GM12878 (cell line): ENCODE data around the gene GALNT12. TPM values are rescaled to one million over a fixed set of nuclear protein-coding genes. Genes with fewer than 3 reads are reported as not detected.

ENCODE experiments used
- ATAC-seq: fragments of 200-7000 bp; cut with Tn5 transposase; 3 replicates; pipeline ENCODE4 v1.9.1; 2020; ENCODE audit warnings: mild to moderate bottlenecking, moderate library complexity
- BruUV-seq: library from RNA; stranded (reverse); fragments of 400-500 nt; replicated peaks from 2 replicates; lab custom pipeline; 2021; lab: Mats Ljungman, UMichigan
- CTCF ChIA-PET: fragments of 300-600 bp; sonication (Branson Sonifier 250); formaldehyde crosslinking; extraction: SDS; loops from one replicate; lab custom pipeline; 2021; ENCODE audit warnings: inconsistent platforms; lab: Yijun Ruan, JAX
- POLR2A ChIA-PET: fragments of 350-600 bp; formaldehyde crosslinking; extraction: SDS; loops from one replicate; lab custom pipeline; 2021; ENCODE audit warnings: inconsistent platforms; lab: Charles Lee
- RAD21 ChIA-PET: fragments of 300-600 bp; sonication (Branson Sonifier 250); formaldehyde crosslinking; loops from one replicate; lab custom pipeline; 2023; ENCODE audit warnings: antibody characterized with exemption; ENCODE audit not compliant: unreplicated experiment; lab: Charles Lee
- SMC1A ChIA-PET: fragments of 300-600 bp; sonication (Branson Sonifier 250); formaldehyde crosslinking; loops from one replicate; lab custom pipeline; 2023; ENCODE audit not compliant: unreplicated experiment, uncharacterized antibody; lab: Charles Lee
- DNase-seq: peaks from one replicate; pipeline ENCODE4 v3.0.0-alpha.2; 2011; ENCODE audit warnings: low read depth, low spot score
- FAIRE-seq: peaks from 3 replicates; lab custom pipeline; 2011; peaks lifted over from hg19 to GRCh38; lab: Jason Lieb, UNC
- H2AFZ ChIP-seq: 2 replicates; pipeline ENCODE4 v1.6.0; 2011; ENCODE audit warnings: low read depth, low read length, control low read depth; ENCODE audit not compliant: control insufficient read depth
- H3K27ac ChIP-seq: 2 replicates; pipeline ENCODE4 v1.5.1; 2011; ENCODE audit warnings: control low read depth; ENCODE audit not compliant: control insufficient read depth, insufficient read depth
- H3K27me3 ChIP-seq, 2 experiments: replicated peaks in 1 of 2; 2 replicates each; pipeline versions ENCODE4 v1.6.0 to v1.6.1; 2011; ENCODE audit warnings: low read length in 1 of 2; ENCODE audit not compliant: control insufficient read depth in 2 of 2, insufficient read depth in 2 of 2
- H3K36me3 ChIP-seq, 2 experiments: 2 replicates each; pipeline ENCODE4 v1.5.1; 2011; ENCODE audit warnings: low read length in 1 of 2; ENCODE audit not compliant: control insufficient read depth in 2 of 2, insufficient read depth in 2 of 2
- H3K4me1 ChIP-seq: 2 replicates; pipeline ENCODE4 v1.6.1; 2011; ENCODE audit warnings: mild to moderate bottlenecking, low read length, moderate library complexity, mixed read lengths; ENCODE audit not compliant: control insufficient read depth, insufficient read depth
- H3K4me2 ChIP-seq: 2 replicates; pipeline ENCODE4 v1.6.0; 2011; ENCODE audit warnings: control low read depth; ENCODE audit not compliant: control insufficient read depth, insufficient read depth
- H3K4me3 ChIP-seq: fragments of 200-600 bp; sonication (generic); 2 replicates; pipeline ENCODE4 v1.5.1; 2016
- H3K79me2 ChIP-seq: 2 replicates; pipeline ENCODE4 v1.6.0; 2011; ENCODE audit warnings: low read length; ENCODE audit not compliant: control insufficient read depth, insufficient read depth
- H3K9ac ChIP-seq: 2 replicates; pipeline ENCODE4 v1.8.0; 2011; ENCODE audit warnings: low read length, control low read depth, mixed read lengths; ENCODE audit not compliant: control insufficient read depth, insufficient read depth
- H3K9me3 ChIP-seq: replicated peaks from 3 replicates; pipeline ENCODE4 v1.5.1; 2011; ENCODE audit warnings: mild to moderate bottlenecking, low read length; ENCODE audit not compliant: control insufficient read depth, insufficient read depth
- H4K20me1 ChIP-seq: 2 replicates; pipeline ENCODE4 v1.6.0; 2011; ENCODE audit not compliant: control insufficient read depth, insufficient read depth
- EP300 ChIP-seq, 2 experiments: fragments of 150-350 bp in 1 of 2; IDR thresholded peaks; 2 replicates each; pipeline ENCODE4 v1.6.1; 2011 to 2012; ENCODE audit warnings: low read depth in 2 of 2, low read length in 2 of 2, borderline replicate concordance in 1 of 2, improper control_type of control experiment in 1 of 2, inconsistent platforms in 1 of 2; ENCODE audit not compliant: control insufficient read depth in 1 of 2
- HDAC2 ChIP-seq: fragments of 200-600 bp; sonication (generic); IDR thresholded peaks from 2 replicates; pipeline ENCODE4 v1.6.1; 2017
- NBN ChIP-seq: fragments of 450-650 bp; IDR thresholded peaks from 2 replicates; pipeline ENCODE4 v1.6.1; 2016
- POLR2AphosphoS2 ChIP-seq: IDR thresholded peaks from 2 replicates; pipeline ENCODE4 v1.6.1; 2011; ENCODE audit warnings: low read depth, mild to moderate bottlenecking, low read length, improper control_type of control experiment, moderate library complexity
- RELA ChIP-seq: fragments of 450-650 bp; IDR thresholded peaks from 2 replicates; pipeline ENCODE4 v1.8.0; 2014; ENCODE audit warnings: borderline replicate concordance; ENCODE audit not compliant: partially characterized antibody
- RFX5 ChIP-seq: IDR thresholded peaks from 2 replicates; pipeline ENCODE4 v1.6.1; 2011; ENCODE audit warnings: low read depth, low read length, improper control_type of control experiment
- WGBS: methylation state at CpG from one replicate; pipeline ENCODE4 v1.1.6; 2016; ENCODE audit warnings: low lambda C conversion rate; ENCODE audit not compliant: insufficient replicate concordance, insufficient coverage; ENCODE audit errors: missing lambda C conversion rate; 5-methylcytosine and 5-hydroxymethylcytosine counted together
- in situ Hi-C: fragments of 300-500 bp; cut with MboI; formaldehyde crosslinking; loops from 9 replicates; pipeline ENCODE4 v1.14.3; 2018; ENCODE audit warnings: mixed read lengths
- intact Hi-C: fragments of 100-400 bp; cut with micrococcal nuclease; formaldehyde crosslinking; loops from one replicate; pipeline ENCODE4 v1.14.2; 2022; ENCODE audit not compliant: unreplicated experiment
- polyA plus RNA-seq, 11 experiments: library from polyadenylated mRNA; depleted of rRNA in 4 of 11; unstranded in 6 of 11; stranded (reverse) in 5 of 11; fragments of >200 nt; fragmentation: Nextera tagmentation in 4 of 11; fragmentation: Illumina TruSeq in 1 of 11; extraction: Ambion mirVana in 4 of 11; extraction: Trizol in 1 of 11; gene quantifications; 1 replicate in 1 of 11; 2 replicates in 10 of 11; pipeline versions ENCODE4 v1.2.1 to v1.2.3, GENCODE V29; 2011 to 2016; ENCODE audit warnings: inconsistent platforms in 2 of 11, missing spikeins in 2 of 11, low read depth in 1 of 11
- total RNA-seq, 4 experiments: library from RNA; depleted of rRNA in 3 of 4; stranded (reverse); fragments of >200 nt in 3 of 4; fragmentation: Illumina TruSeq in 1 of 4; extraction: Trizol in 1 of 4; gene quantifications; 2 replicates each; pipeline versions ENCODE4 v1.2.1 to v1.2.3, GENCODE V29; 2013 to 2021
- TF ChIP-seq, protein P1 (sequence below): fragments of 450-650 bp; IDR thresholded peaks from 2 replicates; pipeline ENCODE4 v1.6.1; 2016; ENCODE audit warnings: mild to moderate bottlenecking
- TF ChIP-seq, protein P2 (sequence below): IDR thresholded peaks from 2 replicates; pipeline ENCODE4 v1.6.1; 2012; ENCODE audit warnings: low read depth, low read length, improper control_type of control experiment

The GALNT12 gene
- total and polyA plus RNA-seq, 10 of the 15 experiments (the other 5 are each of a cell fraction or from before 2014, with no cell fraction given): 0.13 to 5.3 (median 3.2) TPM

DNA sequence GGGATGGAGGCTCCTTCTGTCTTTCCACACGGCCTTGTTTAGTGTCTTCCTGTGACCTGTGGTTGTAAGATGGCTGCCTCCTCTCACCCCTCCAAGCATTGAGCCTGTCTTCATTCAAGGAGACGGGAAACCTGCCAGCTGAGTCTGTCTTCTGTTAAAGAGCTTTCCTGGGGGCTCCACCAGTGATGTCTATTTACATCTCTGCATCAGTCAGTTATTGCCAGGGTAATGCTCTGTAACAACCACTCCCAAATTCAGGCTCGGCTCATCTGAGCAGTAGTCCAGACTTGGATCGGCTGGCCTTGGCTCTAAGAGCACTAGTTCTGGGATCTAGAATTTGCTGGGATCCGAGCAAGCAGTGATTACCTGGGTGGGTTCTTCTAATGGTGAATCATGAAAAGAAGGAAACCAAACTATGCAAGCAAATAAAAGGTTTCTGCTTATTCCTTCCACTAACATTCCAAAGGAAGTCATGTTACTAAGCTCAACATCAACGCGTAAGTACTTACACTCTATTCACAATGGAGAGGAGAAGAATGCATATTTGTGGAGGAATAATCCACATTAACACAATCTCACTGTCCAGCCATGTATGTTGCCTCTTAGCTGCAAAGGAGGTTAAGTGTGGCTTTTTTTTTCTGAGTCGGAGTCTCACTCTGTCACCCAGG, 61.7 kb downstream of the GALNT12 start:
- DNase-seq: no peak
- H3K79me2 ChIP-seq: no peaks in the 10 kb centered on the region
- no peaks in the 10 kb centered on the region; the same call in 2 of the 3 replicates for H3K9me3 ChIP-seq
- in situ Hi-C loops: no loop called here
- POLR2A ChIA-PET: no interaction called here
- TF ChIP-seq RFX5: no peak
- TF ChIP-seq POLR2AphosphoS2: no peak
- no TSS peak for BruUV-seq
- H3K9ac ChIP-seq: no peak overlapping the region
- H3K36me3 ChIP-seq: no peaks in the 10 kb centered on the region
- no peak overlapping the region for H3K4me2 ChIP-seq
- H2AFZ ChIP-seq: no peak overlapping the region
- no peaks in the 10 kb centered on the region for H4K20me1 ChIP-seq
- intact Hi-C loops: no loop called here
- CTCF ChIA-PET: no interaction called here
- H3K4me3 ChIP-seq: no peak overlapping the region
- SMC1A ChIA-PET: no interaction called here
- 60% methylated on average over 8 of the region's 8 CpGs for WGBS
- H3K4me1 ChIP-seq: no peaks in the 10 kb centered on the region
- FAIRE-seq: no peak
- RAD21 ChIA-PET: no interaction called here
- H3K27me3 ChIP-seq: peaks cover 2 to 5% of the 10 kb centered on the region in 2 experiments; a peak in 2 of 4 replicates
- no peak overlapping the region for H3K27ac ChIP-seq
- ATAC-seq: no peak

DNA sequence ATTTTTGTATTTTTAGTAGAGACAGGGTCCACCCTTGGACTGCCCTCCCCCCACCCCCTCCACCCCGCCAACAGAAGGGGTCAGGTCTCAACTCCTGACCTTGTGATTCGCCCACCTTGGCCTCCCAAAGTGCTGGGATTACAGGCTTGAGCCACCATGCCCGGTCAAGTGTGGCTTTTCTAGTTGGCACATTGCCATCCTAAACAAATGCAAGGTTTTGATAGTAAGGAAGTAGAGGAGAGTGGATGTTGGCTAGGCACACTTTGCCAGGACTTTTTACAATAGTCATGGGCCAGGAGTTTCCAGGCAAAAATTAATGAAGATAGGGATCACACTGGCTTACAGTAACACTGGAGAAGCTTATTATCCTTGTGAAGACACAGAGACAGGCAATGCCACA, 62.4 kb downstream of the GALNT12 start:
- no peak for FAIRE-seq
- Histone ChIP-seq H3K36me3 (no peaks in the 10 kb centered on the region), H3K4me3 (no peak overlapping the region), H2AFZ (no peak overlapping the region), H3K9me3 (no peaks in the 10 kb centered on the region; the same call in 2 of the 3 replicates), H3K79me2 (no peaks in the 10 kb centered on the region), H3K4me2 (no peak overlapping the region), H3K9ac (no peak overlapping the region), H4K20me1 (no peaks in the 10 kb centered on the region), H3K27me3 (peaks cover 2 to 5% of the 10 kb centered on the region in 2 experiments; a peak in 2 of 4 replicates), H3K27ac (no peak overlapping the region), H3K4me1 (no peaks in the 10 kb centered on the region)
- TF ChIP-seq RELA (no peak), HDAC2 (no peak), EP300 (IDR thresholded peaks at IDR 0.05; ENCODE audit: borderline replicate concordance in 1 of 2, control insufficient read depth in 1 of 2, low read depth in 2 of 2, low read length in 2 of 2) (no peak), NBN (no peak)
- TF ChIP-seq, protein P1, sequence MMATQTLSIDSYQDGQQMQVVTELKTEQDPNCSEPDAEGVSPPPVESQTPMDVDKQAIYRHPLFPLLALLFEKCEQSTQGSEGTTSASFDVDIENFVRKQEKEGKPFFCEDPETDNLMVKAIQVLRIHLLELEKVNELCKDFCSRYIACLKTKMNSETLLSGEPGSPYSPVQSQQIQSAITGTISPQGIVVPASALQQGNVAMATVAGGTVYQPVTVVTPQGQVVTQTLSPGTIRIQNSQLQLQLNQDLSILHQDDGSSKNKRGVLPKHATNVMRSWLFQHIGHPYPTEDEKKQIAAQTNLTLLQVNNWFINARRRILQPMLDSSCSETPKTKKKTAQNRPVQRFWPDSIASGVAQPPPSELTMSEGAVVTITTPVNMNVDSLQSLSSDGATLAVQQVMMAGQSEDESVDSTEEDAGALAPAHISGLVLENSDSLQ: no peak
- TF ChIP-seq, protein P2, sequence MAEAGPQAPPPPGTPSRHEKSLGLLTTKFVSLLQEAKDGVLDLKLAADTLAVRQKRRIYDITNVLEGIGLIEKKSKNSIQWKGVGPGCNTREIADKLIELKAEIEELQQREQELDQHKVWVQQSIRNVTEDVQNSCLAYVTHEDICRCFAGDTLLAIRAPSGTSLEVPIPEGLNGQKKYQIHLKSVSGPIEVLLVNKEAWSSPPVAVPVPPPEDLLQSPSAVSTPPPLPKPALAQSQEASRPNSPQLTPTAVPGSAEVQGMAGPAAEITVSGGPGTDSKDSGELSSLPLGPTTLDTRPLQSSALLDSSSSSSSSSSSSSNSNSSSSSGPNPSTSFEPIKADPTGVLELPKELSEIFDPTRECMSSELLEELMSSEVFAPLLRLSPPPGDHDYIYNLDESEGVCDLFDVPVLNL: no peak
- RAD21 ChIA-PET: no interaction called here
- POLR2A ChIA-PET: no interaction called here
- CTCF ChIA-PET: no interaction called here
- in situ Hi-C loops: no loop called here
- DNase-seq: no peak
- 35% methylated on average over 3 of the region's 3 CpGs for WGBS
- intact Hi-C loops: no loop called here
- SMC1A ChIA-PET: no interaction called here
- BruUV-seq: no TSS peak
- no peak for ATAC-seq
